SJSA1 (cell line): ENCODE results near the gene DOK3. TPM values are rescaled to one million over a fixed set of nuclear protein-coding genes. Genes with fewer than 3 reads are reported as not detected.
A peak's percentile ranks its signal among the peaks of the same experiment; 100 is the strongest.

Source experiments
- DNase-seq, 2 experiments: peaks; one replicate each; pipeline ENCODE4 v3.0.0-alpha.2; 2015 to 2020; ENCODE audit warnings: low spot score in 2 of 2, low read depth in 1 of 2
- H3K27ac ChIP-seq: fragments of 250-450 bp; sonication (Bioruptor Pico); 2 replicates; pipeline ENCODE4 v1.5.1; 2020; ENCODE audit warnings: mild to moderate bottlenecking, moderate library complexity
- H3K27me3 ChIP-seq: fragments of 250-450 bp; sonication (Bioruptor Pico); replicated peaks from 2 replicates; pipeline ENCODE4 v1.5.1; 2020; ENCODE audit warnings: mild to moderate bottlenecking, moderate library complexity
- H3K36me3 ChIP-seq: fragments of 250-450 bp; sonication (Bioruptor Pico); 2 replicates; pipeline ENCODE4 v1.5.1; 2020; ENCODE audit warnings: mild to moderate bottlenecking
- H3K4me1 ChIP-seq: fragments of 250-450 bp; sonication (Bioruptor Pico); replicated peaks from 2 replicates; pipeline ENCODE4 v1.6.1; 2021; ENCODE audit warnings: mild to moderate bottlenecking
- H3K4me3 ChIP-seq: fragments of 250-450 bp; sonication (Bioruptor Pico); 2 replicates; pipeline ENCODE4 v1.5.1; 2020; ENCODE audit warnings: mild to moderate bottlenecking
- H3K9me3 ChIP-seq: fragments of 250-450 bp; sonication (Bioruptor Pico); replicated peaks from 2 replicates; pipeline ENCODE4 v1.5.1; 2020; ENCODE audit warnings: mild to moderate bottlenecking
- total RNA-seq: library from RNA; depleted of rRNA; stranded (reverse); fragments of >200 nt; shearing (Covaris generic); gene quantifications from 2 replicates; pipeline ENCODE4 v1.2.3, GENCODE V29; 2014; rRNA removed

DOK3 gene
- 1.8 and 4.2 TPM in 2 replicates for total RNA-seq

- H3K27me3 ChIP-seq: no peaks in the 10 kb centered on the region
- H3K4me3 ChIP-seq: no peak within 1 kb of the TSS
- H3K36me3 ChIP-seq: peaks cover 68% of the 10 kb centered on the region
- H3K4me1 ChIP-seq: no peaks in the 10 kb centered on the region
- no peak for DNase-seq
- no peak within 1 kb of the TSS for H3K27ac ChIP-seq
- no peaks in the 10 kb centered on the region for H3K9me3 ChIP-seq
These were observed at the start of gene DOK3 for GRCh38 chr5:177509381-177509951. Gene DOK3 (minus strand): TSS chr5:177509826. CDS start chr5:177509540, 286 bp downstream.

- H3K36me3 ChIP-seq: peaks cover 8% of the 10 kb centered on the region
- DNase-seq: no peak
- peaks cover 13% of the 10 kb centered on the region for H3K4me1 ChIP-seq
- H3K27ac ChIP-seq: no peak overlapping the region
- H3K9me3 ChIP-seq: peaks cover 10% of the 10 kb centered on the region; the same call in 1 of the 2 replicates
- no peaks in the 10 kb centered on the region; the same call in 1 of the 2 replicates for H3K27me3 ChIP-seq
- H3K4me3 ChIP-seq: no peak overlapping the region
These were observed 48.2 kb upstream of the DOK3 start for GRCh38 chr5:177557796-177558195.

GRCh38 chr5:177557041-177557647 lies 47.5 kb upstream of the DOK3 start:
- Histone ChIP-seq H3K4me3 (no peak overlapping the region), H3K27ac (no peak overlapping the region), H3K36me3 (peaks cover 15% of the 10 kb centered on the region), H3K27me3 (no peaks in the 10 kb centered on the region; the same call in 1 of the 2 replicates), H3K9me3 (0 out of 2 replicates have a peak, but pooled peaks cover 6% of the 10 kb centered on the region), H3K4me1 (peaks cover 15% of the 10 kb centered on the region)
- DNase-seq: no peak

GRCh38 chr5:177555665-177556064 lies 46.0 kb upstream of the DOK3 start:
- H3K4me3 ChIP-seq: no peak overlapping the region
- H3K9me3 ChIP-seq: no peaks in the 10 kb centered on the region
- H3K27ac ChIP-seq: no peak overlapping the region
- no peaks in the 10 kb centered on the region; the same call in 1 of the 2 replicates for H3K27me3 ChIP-seq
- peaks cover 15% of the 10 kb centered on the region for H3K4me1 ChIP-seq
- no peak for DNase-seq
- peaks cover 25% of the 10 kb centered on the region for H3K36me3 ChIP-seq

- DNase-seq: no peak
- H3K4me3 ChIP-seq: no peak overlapping the region
- H3K36me3 ChIP-seq: peaks cover 30% of the 10 kb centered on the region
- no peaks in the 10 kb centered on the region; the same call in 1 of the 2 replicates for H3K27me3 ChIP-seq
- H3K27ac ChIP-seq: no peak overlapping the region
- peaks cover 15% of the 10 kb centered on the region for H3K4me1 ChIP-seq
- no peaks in the 10 kb centered on the region for H3K9me3 ChIP-seq
These were observed 45.6 kb upstream of the DOK3 start for GRCh38 chr5:177555228-177555627.

- H3K4me1 ChIP-seq: peaks cover 15% of the 10 kb centered on the region
These were observed 45.0 kb upstream of the DOK3 start, which contains the start of gene FAM193B for GRCh38 chr5:177554474-177555111. Gene FAM193B (minus strand): TSS chr5:177554563. CDS start chr5:177554458, 105 bp downstream.

GRCh38 chr5:177553671-177554429 lies 44.2 kb upstream of the DOK3 start:
- Histone ChIP-seq H3K9me3 (no peaks in the 10 kb centered on the region), H3K27ac (no peak overlapping the region), H3K4me1 (peaks cover 15% of the 10 kb centered on the region), H3K36me3 (peaks cover 34% of the 10 kb centered on the region), H3K4me3 (peak overlapping the region; percentile 83), H3K27me3 (no peaks in the 10 kb centered on the region; the same call in 1 of the 2 replicates)
- DNase-seq: peak in 1 of 2 experiments; percentile 48

More at GRCh38 chr5:177554474-177555111, 45.0 kb upstream of the DOK3 start, which contains the start of gene FAM193B:
- Histone ChIP-seq H3K27ac (no peak within 1 kb of the TSS), H3K4me3 (peak within 1 kb of the TSS; percentile 83), H3K9me3 (no peaks in the 10 kb centered on the region), H3K27me3 (no peaks in the 10 kb centered on the region; the same call in 1 of the 2 replicates), H3K36me3 (peaks cover 31% of the 10 kb centered on the region)
- DNase-seq: peak; percentile 95 to 98

GRCh38 chr5:177552839-177553455 lies 43.3 kb upstream of the DOK3 start:
- Histone ChIP-seq H3K4me1 (peaks cover 15% of the 10 kb centered on the region), H3K4me3 (peak overlapping the region; percentile 83), H3K27me3 (no peaks in the 10 kb centered on the region), H3K27ac (no peak overlapping the region), H3K9me3 (no peaks in the 10 kb centered on the region), H3K36me3 (peaks cover 34% of the 10 kb centered on the region)
- DNase-seq: no peak

- H3K4me3 ChIP-seq: no peak overlapping the region
- DNase-seq: no peak
- H3K27ac ChIP-seq: no peak overlapping the region
- H3K4me1 ChIP-seq: peaks cover 30% of the 10 kb centered on the region
- no peaks in the 10 kb centered on the region for H3K27me3 ChIP-seq
- peaks cover 37% of the 10 kb centered on the region for H3K36me3 ChIP-seq
- H3K9me3 ChIP-seq: 0 out of 2 replicates have a peak, but pooled peaks cover 3% of the 10 kb centered on the region
These were observed 40.5 kb upstream of the DOK3 start for GRCh38 chr5:177550122-177550521.

- no peaks in the 10 kb centered on the region for H3K27me3 ChIP-seq
- 0 out of 2 replicates have a peak, but pooled peaks cover 3% of the 10 kb centered on the region for H3K9me3 ChIP-seq
- H3K4me3 ChIP-seq: no peak overlapping the region
- peaks cover 24% of the 10 kb centered on the region for H3K4me1 ChIP-seq
- peaks cover 45% of the 10 kb centered on the region for H3K36me3 ChIP-seq
- H3K27ac ChIP-seq: no peak overlapping the region
- DNase-seq: no peak
These were observed 38.9 kb upstream of the DOK3 start for GRCh38 chr5:177548495-177548894.

- 0 out of 2 replicates have a peak, but pooled peaks cover 3% of the 10 kb centered on the region for H3K9me3 ChIP-seq
- H3K27ac ChIP-seq: no peak overlapping the region
These were observed 38.1 kb upstream of the DOK3 start for GRCh38 chr5:177547736-177548135.

GRCh38 chr5:177546258-177546741 lies 36.7 kb upstream of the DOK3 start:
- Histone ChIP-seq H3K9me3 (0 out of 2 replicates have a peak, but pooled peaks cover 3% of the 10 kb centered on the region), H3K27me3 (no peaks in the 10 kb centered on the region), H3K4me3 (no peak overlapping the region), H3K4me1 (peaks cover 15% of the 10 kb centered on the region), H3K27ac (peak overlapping the region; percentile 39), H3K36me3 (peaks cover 43% of the 10 kb centered on the region)
- peak; percentile 91 to 95 for DNase-seq

More at GRCh38 chr5:177547736-177548135, 38.1 kb upstream of the DOK3 start:
- Histone ChIP-seq H3K4me3 (no peak overlapping the region), H3K4me1 (peaks cover 17% of the 10 kb centered on the region), H3K36me3 (peaks cover 47% of the 10 kb centered on the region), H3K27me3 (no peaks in the 10 kb centered on the region)
- DNase-seq: no peak
